Effector memory CD4-positive, alpha-beta T cell (primary cell): ENCODE data around the gene NFIX.

Experiments
- DNase-seq, 3 donors: peaks; one replicate each; pipeline ENCODE4 v3.0.0-alpha.2; 2020
- H3K27ac ChIP-seq: 2 replicates; pipeline ENCODE4 v1.7.0; 2013; ENCODE audit warnings: mild to moderate bottlenecking, low read length, moderate library complexity; ENCODE audit not compliant: insufficient read depth, poor library complexity, severe bottlenecking
- H3K27me3 ChIP-seq: replicated peaks from 2 replicates; pipeline ENCODE4 v1.7.0; 2013; ENCODE audit warnings: mild to moderate bottlenecking, low read length; ENCODE audit not compliant: insufficient read depth, control insufficient read depth, poor library complexity, severe bottlenecking
- H3K36me3 ChIP-seq: 2 replicates; pipeline ENCODE4 v1.7.0; 2013; ENCODE audit warnings: mild to moderate bottlenecking, low read length, moderate library complexity; ENCODE audit not compliant: control insufficient read depth, insufficient read depth
- H3K4me1 ChIP-seq: 2 replicates; pipeline ENCODE4 v1.7.0; 2013; ENCODE audit warnings: low read length, mild to moderate bottlenecking; ENCODE audit not compliant: control insufficient read depth, insufficient read depth, poor library complexity, severe bottlenecking
- H3K4me3 ChIP-seq: 2 replicates; pipeline ENCODE4 v1.7.0; 2013; ENCODE audit warnings: low read length, low read depth, mild to moderate bottlenecking; ENCODE audit not compliant: insufficient read depth, poor library complexity, severe bottlenecking
- H3K9me3 ChIP-seq: 2 replicates; pipeline ENCODE4 v1.7.0; 2013; ENCODE audit warnings: mild to moderate bottlenecking, low read length, moderate library complexity; ENCODE audit not compliant: control insufficient read depth

NFIX gene

GRCh38 chr19:13045812-13046211 lies 50.5 kb downstream of the NFIX start:
- no peaks in the 10 kb centered on the region for H3K9me3 ChIP-seq
- H3K27ac ChIP-seq, result no peak overlapping the region
- no peak overlapping the region for H3K4me3 ChIP-seq
- H3K4me1 ChIP-seq, result no peaks in the 10 kb centered on the region
- DNase-seq, result no peak
- H3K27me3 ChIP-seq, result no peaks in the 10 kb centered on the region
- no peaks in the 10 kb centered on the region for H3K36me3 ChIP-seq

- H3K27me3 ChIP-seq, result no peaks in the 10 kb centered on the region
- no peak for DNase-seq
- H3K4me1 ChIP-seq, result no peaks in the 10 kb centered on the region
- H3K36me3 ChIP-seq, result no peaks in the 10 kb centered on the region
- no peak overlapping the region for H3K4me3 ChIP-seq
- H3K9me3 ChIP-seq, result no peaks in the 10 kb centered on the region
- no peak overlapping the region for H3K27ac ChIP-seq
Observed at GRCh38 chr19:13047374-13047773, 52.1 kb downstream of the NFIX start.

- Histone ChIP-seq H3K4me3 (no peak overlapping the region), H3K27me3 (no peaks in the 10 kb centered on the region), H3K4me1 (no peaks in the 10 kb centered on the region), H3K36me3 (no peaks in the 10 kb centered on the region), H3K9me3 (no peaks in the 10 kb centered on the region), H3K27ac (no peak overlapping the region)
- DNase-seq, result no peak
Observed at GRCh38 chr19:13050274-13050673, 55.0 kb downstream of the NFIX start.

GRCh38 chr19:13051557-13052165 lies 56.4 kb downstream of the NFIX start:
- Histone ChIP-seq H3K27me3 (no peaks in the 10 kb centered on the region), H3K36me3 (no peaks in the 10 kb centered on the region), H3K27ac (no peak overlapping the region), H3K4me3 (no peak overlapping the region), H3K4me1 (no peaks in the 10 kb centered on the region), H3K9me3 (no peaks in the 10 kb centered on the region)
- no peak for DNase-seq

GRCh38 chr19:13052447-13053175 lies 57.3 kb downstream of the NFIX start:
- no peaks in the 10 kb centered on the region for H3K9me3 ChIP-seq
- no peak overlapping the region for H3K27ac ChIP-seq
- no peaks in the 10 kb centered on the region for H3K27me3 ChIP-seq
- no peaks in the 10 kb centered on the region for H3K4me1 ChIP-seq
- DNase-seq, result no peak
- no peak overlapping the region for H3K4me3 ChIP-seq
- H3K36me3 ChIP-seq, result no peaks in the 10 kb centered on the region

- no peaks in the 10 kb centered on the region for H3K4me1 ChIP-seq
- no peaks in the 10 kb centered on the region for H3K27me3 ChIP-seq
Observed at GRCh38 chr19:13053238-13053637, 58.0 kb downstream of the NFIX start.

GRCh38 chr19:13053761-13054625 lies 58.7 kb downstream of the NFIX start:
- H3K27me3 ChIP-seq, result no peaks in the 10 kb centered on the region
- no peak overlapping the region for H3K27ac ChIP-seq
- no peaks in the 10 kb centered on the region for H3K4me1 ChIP-seq
- H3K4me3 ChIP-seq, result no peak overlapping the region
- no peak for DNase-seq
- no peaks in the 10 kb centered on the region for H3K36me3 ChIP-seq
- no peaks in the 10 kb centered on the region for H3K9me3 ChIP-seq

More at GRCh38 chr19:13053238-13053637, 58.0 kb downstream of the NFIX start:
- Histone ChIP-seq H3K4me3 (no peak overlapping the region), H3K27ac (no peak overlapping the region), H3K9me3 (no peaks in the 10 kb centered on the region), H3K36me3 (no peaks in the 10 kb centered on the region)
- no peak for DNase-seq

- Histone ChIP-seq H3K4me1 (no peaks in the 10 kb centered on the region), H3K27ac (no peak overlapping the region), H3K4me3 (no peak overlapping the region), H3K27me3 (no peaks in the 10 kb centered on the region), H3K9me3 (no peaks in the 10 kb centered on the region), H3K36me3 (no peaks in the 10 kb centered on the region)
- DNase-seq, result no peak
Observed at GRCh38 chr19:13054626-13055212, 59.4 kb downstream of the NFIX start.

- Histone ChIP-seq H3K9me3 (no peaks in the 10 kb centered on the region), H3K4me3 (no peak overlapping the region), H3K27ac (no peak overlapping the region), H3K27me3 (no peaks in the 10 kb centered on the region), H3K4me1 (no peaks in the 10 kb centered on the region), H3K36me3 (no peaks in the 10 kb centered on the region)
- DNase-seq, result no peak
Observed at GRCh38 chr19:13055213-13056051, 60.2 kb downstream of the NFIX start.
